IMR-90 (cell line): ENCODE results near the gene TMEM141. TPM values are rescaled to one million over a fixed set of nuclear protein-coding genes. Genes with fewer than 3 reads are reported as not detected.
"Not testable (repeated sequence)": the region's sequence is repeated elsewhere in the genome, so short reads cannot be mapped to it uniquely, and the experiment has no call there.

Experiments
- ATAC-seq: fragments of 200-7000 bp; cut with Tn5 transposase; 2 replicates; pipeline ENCODE4 v1.9.1; 2020; ENCODE audit warnings: low read depth, mild to moderate bottlenecking, moderate library complexity
- BruUV-seq: library from RNA; stranded (reverse); fragments of 400-500 nt; replicated peaks from 2 replicates; lab custom pipeline; 2021; lab: Mats Ljungman, UMichigan
- CTCF ChIA-PET: fragments of 300-600 bp; formaldehyde crosslinking; extraction: SDS; loops from one replicate; lab custom pipeline; 2021; ENCODE audit warnings: antibody characterized with exemption; lab: Yijun Ruan, JAX
- POLR2A ChIA-PET: fragments of 300-600 bp; sonication (Branson Sonifier 250); formaldehyde crosslinking; loops from one replicate; lab custom pipeline; 2022; ENCODE audit warnings: antibody characterized with exemption; ENCODE audit not compliant: unreplicated experiment; lab: Charles Lee
- DNase-seq: peaks from one replicate; pipeline ENCODE4 v3.0.0; 2013
- H2AFZ ChIP-seq: replicated peaks from 2 replicates; pipeline ENCODE3; 2013; ENCODE audit warnings: low read length, mild to moderate bottlenecking; ENCODE audit not compliant: poor library complexity
- H2AK5ac ChIP-seq: 2 replicates; pipeline ENCODE4 v1.6.1; 2013; ENCODE audit warnings: low read depth, low read length, inconsistent platforms
- H2AK9ac ChIP-seq: replicated peaks from 2 replicates; pipeline ENCODE3; 2013; ENCODE audit warnings: mild to moderate bottlenecking, low read depth, low read length, moderate library complexity; ENCODE audit not compliant: poor library complexity
- H2BK120ac ChIP-seq: 2 replicates; pipeline ENCODE4 v1.6.1; 2013; ENCODE audit warnings: low read depth, low read length, inconsistent platforms
- H2BK15ac ChIP-seq: 3 replicates; pipeline ENCODE4 v1.6.1; 2013; ENCODE audit warnings: low read depth, low read length, inconsistent platforms
- H2BK20ac ChIP-seq: 2 replicates; pipeline ENCODE4 v1.6.1; 2013; ENCODE audit warnings: low read depth, mild to moderate bottlenecking, inconsistent platforms, low read length, moderate library complexity
- H2BK5ac ChIP-seq: 2 replicates; pipeline ENCODE4 v1.6.1; 2013; ENCODE audit warnings: mild to moderate bottlenecking, low read depth, low read length, inconsistent platforms; ENCODE audit not compliant: poor library complexity, severe bottlenecking
- H3K14ac ChIP-seq: replicated peaks from 2 replicates; pipeline ENCODE4 v1.6.1; 2013; ENCODE audit warnings: low read depth, low read length, inconsistent platforms
- H3K18ac ChIP-seq: 2 replicates; pipeline ENCODE4 v1.6.1; 2013; ENCODE audit warnings: low read depth, low read length, control low read depth
- H3K23ac ChIP-seq: 2 replicates; pipeline ENCODE4 v1.6.1; 2013; ENCODE audit warnings: low read depth, low read length, inconsistent platforms
- H3K27ac ChIP-seq: 2 replicates; pipeline ENCODE4 v1.5.1; 2013; ENCODE audit warnings: mild to moderate bottlenecking, control low read depth, low read length; ENCODE audit not compliant: insufficient read depth
- H3K27me3 ChIP-seq: 2 replicates; pipeline ENCODE4 v1.6.1; 2013; ENCODE audit warnings: low read length; ENCODE audit not compliant: control insufficient read depth, insufficient read depth
- H3K36me3 ChIP-seq: 2 replicates; pipeline ENCODE4 v1.6.1; 2013; ENCODE audit warnings: low read length, mixed read lengths; ENCODE audit not compliant: control insufficient read depth, insufficient read depth
- H3K4ac ChIP-seq: 2 replicates; pipeline ENCODE4 v1.6.1; 2013; ENCODE audit warnings: low read depth, low read length, inconsistent platforms
- H3K4me1 ChIP-seq: 2 replicates; pipeline ENCODE4 v1.6.1; 2013; ENCODE audit warnings: low read length, mixed read lengths; ENCODE audit not compliant: control insufficient read depth, insufficient read depth
- H3K4me2 ChIP-seq: 2 replicates; pipeline ENCODE4 v1.6.1; 2013; ENCODE audit warnings: low read depth, mild to moderate bottlenecking, control low read depth, low read length, moderate library complexity
- H3K4me3 ChIP-seq: 2 replicates; pipeline ENCODE4 v1.5.1; 2013; ENCODE audit warnings: low read depth, mild to moderate bottlenecking, control low read depth, low read length, moderate library complexity; ENCODE audit not compliant: insufficient read depth
- H3K56ac ChIP-seq: 2 replicates; pipeline ENCODE4 v1.6.1; 2013; ENCODE audit warnings: low read length, inconsistent platforms; ENCODE audit not compliant: insufficient read depth; ENCODE audit errors: extremely low read depth
- H3K79me1 ChIP-seq, 2 experiments: 2 replicates each; pipeline ENCODE4 v1.6.1; 2013; ENCODE audit warnings: low read length in 2 of 2, inconsistent platforms in 1 of 2, low read depth in 1 of 2
- H3K9ac ChIP-seq: 2 replicates; pipeline ENCODE4 v1.6.1; 2013; ENCODE audit warnings: low read depth, low read length, control low read depth
- H3K9me1 ChIP-seq: 2 replicates; pipeline ENCODE4 v1.6.1; 2013; ENCODE audit warnings: low read length, inconsistent platforms; ENCODE audit not compliant: insufficient read depth
- H3K9me3 ChIP-seq: 2 replicates; pipeline ENCODE4 v1.6.1; 2013; ENCODE audit warnings: low read length; ENCODE audit not compliant: control insufficient read depth, insufficient read depth
- H4K20me1 ChIP-seq: 2 replicates; pipeline ENCODE4 v1.6.1; 2013; ENCODE audit warnings: low read length, inconsistent platforms; ENCODE audit not compliant: insufficient read depth
- H4K5ac ChIP-seq: 2 replicates; pipeline ENCODE4 v1.6.1; 2013; ENCODE audit warnings: mild to moderate bottlenecking, low read depth, low read length, control low read depth
- H4K8ac ChIP-seq, 2 experiments: 2 replicates each; pipeline ENCODE4 v1.6.1; 2013; ENCODE audit warnings: low read depth in 2 of 2, low read length in 2 of 2, control low read depth in 1 of 2, inconsistent platforms in 1 of 2
- H4K91ac ChIP-seq: 2 replicates; pipeline ENCODE4 v1.6.1; 2013; ENCODE audit warnings: low read depth, low read length, inconsistent platforms; ENCODE audit not compliant: insufficient read depth
- BHLHE40 ChIP-seq: fragments of 150-350 bp; IDR thresholded peaks from 2 replicates; pipeline ENCODE4 v1.6.1; 2016; ENCODE audit warnings: mild to moderate bottlenecking, low read depth, low read length
- MAZ ChIP-seq: IDR thresholded peaks from 2 replicates; pipeline ENCODE4 v1.6.1; 2012; ENCODE audit warnings: low read depth, mild to moderate bottlenecking, low read length, improper control_type of control experiment, moderate library complexity, borderline replicate concordance
- RAD21 ChIP-seq: IDR thresholded peaks from 2 replicates; pipeline ENCODE4 v1.6.1; 2012; ENCODE audit warnings: low read length, improper control_type of control experiment
- SMC3 ChIP-seq: fragments of 150-350 bp; IDR thresholded peaks from 2 replicates; pipeline ENCODE4 v1.6.1; 2016; ENCODE audit warnings: low read depth, mild to moderate bottlenecking, antibody characterized with exemption, low read length, moderate library complexity
- WGBS, 2 experiments: methylation state at CpG; one replicate each; pipeline versions ENCODE4 v1.1.5 to v1.1.7; 2013; ENCODE audit warnings: missing lambda C conversion rate in 2 of 2; ENCODE audit not compliant: insufficient read length in 1 of 2; ENCODE audit errors: extremely low coverage in 2 of 2; 5-methylcytosine and 5-hydroxymethylcytosine counted together
- dilution Hi-C: fragments of 300-500 bp; cut with HindIII; formaldehyde crosslinking; loops from one replicate; pipeline ENCODE4 v1.14.3; 2018; ENCODE audit warnings: low sequenced_read_pairs; ENCODE audit not compliant: unreplicated experiment
- in situ Hi-C: fragments of 300-500 bp; cut with MboI; formaldehyde crosslinking; loops from 3 replicates; pipeline ENCODE4 v1.14.3; 2019; ENCODE audit warnings: low sequenced_read_pairs, inconsistent platforms, mixed read lengths
- intact Hi-C: fragments of 100-400 bp; cut with micrococcal nuclease; formaldehyde crosslinking; loops from 2 replicates; pipeline ENCODE4 v1.10.0; 2022
- microRNA-seq, 2 experiments: library from miRNA; stranded (forward) in 1 of 2; unstranded in 1 of 2; fragments of 10-50 nt in 1 of 2; fragments of <30 nt in 1 of 2; gene quantifications in 1 of 2; microRNA quantifications in 1 of 2; one replicate each; pipeline versions ENCODE3 to v1.1.0; 2013 to 2020; ENCODE audit not compliant: insufficient read depth in 1 of 2, insufficient read length in 1 of 2, unreplicated experiment in 1 of 2
- polyA plus RNA-seq, 3 experiments: library from polyadenylated mRNA; depleted of rRNA; stranded (reverse); fragments of >200 nt; gene quantifications; 2 replicates each; pipeline ENCODE4 v1.2.3, GENCODE V29; 2012; ENCODE audit warnings: low replicate concordance in 1 of 3
- small RNA-seq, 5 experiments: library from RNA; depleted of rRNA; stranded (forward); fragments of <200 nt; gene quantifications; one replicate each; pipeline ENCODE3, GENCODE V24; 2012
- total RNA-seq: library from RNA; depleted of rRNA; stranded (reverse); fragments of >200 nt; gene quantifications from 2 replicates; pipeline ENCODE4 v1.2.3, GENCODE V29; 2012; rRNA removed
- TF ChIP-seq, protein P1 (sequence below): conservative IDR thresholded peaks from 2 replicates; pipeline ENCODE4 v1.5.1; 2012; ENCODE audit warnings: mild to moderate bottlenecking, low read depth, low read length, improper control_type of control experiment

Gene TMEM141
- total and polyA plus RNA-seq, 2 of the 4 experiments (the other 2 are of a cell fraction): 39.1 to 77.8 TPM

DNA sequence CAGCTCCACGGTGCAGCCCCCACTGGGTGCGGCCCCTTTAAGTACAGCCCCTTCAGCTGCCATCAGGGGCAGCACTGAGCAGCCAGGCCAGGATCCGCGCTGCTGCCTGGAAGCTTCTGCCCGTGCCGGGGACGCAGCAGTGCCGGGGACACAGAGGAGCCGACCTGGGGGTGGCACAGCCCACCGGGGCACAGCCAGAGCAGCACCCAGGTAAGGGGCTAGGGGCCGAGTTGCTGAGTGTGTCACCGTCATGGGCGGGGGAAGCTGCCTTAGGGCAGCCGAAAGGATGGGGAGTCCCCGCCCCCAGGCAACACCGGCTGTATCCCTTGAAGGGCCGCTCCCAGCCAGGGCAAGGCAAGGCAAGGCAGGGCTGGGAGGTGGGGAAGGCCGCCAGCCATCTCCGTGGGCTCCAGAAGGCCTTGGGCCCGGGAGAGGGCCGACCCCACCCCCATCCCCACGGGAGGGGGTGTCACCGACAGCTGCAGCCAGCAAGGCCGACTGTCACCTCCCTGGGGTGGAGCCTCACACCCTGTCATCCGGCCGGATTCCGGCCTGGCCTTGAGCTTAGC lies 51.3 kb downstream of the TMEM141 start, which contains the start of gene AJM1:
Gene AJM1 (plus strand): TSS at position 99 of the 569 bp plus-strand sequence. CDS start 1,937 bp downstream, outside the sequence.
- Histone ChIP-seq H3K4ac (peak within 1 kb of the TSS; percentile 15; the same call in 1 of the 2 replicates), H2BK120ac (0 out of 2 replicates have a peak within 1 kb of the TSS, but pooled peaks have one; percentile 1), H2AFZ (peak within 1 kb of the TSS; percentile 93), H3K9ac (0 out of 2 replicates have a peak within 1 kb of the TSS, but pooled peaks have one; percentile 25), H3K27me3 (peaks cover 22% of the 10 kb centered on the region), H3K4me2 (peak within 1 kb of the TSS; percentile 83), H3K14ac (peak within 1 kb of the TSS; percentile 32), H3K4me3 (peak within 1 kb of the TSS; percentile 45), H4K8ac (peak within 1 kb of the TSS in 1 of 2 experiments; percentile 17; a peak in 2 of 4 replicates), H3K36me3 (peaks cover 11% of the 10 kb centered on the region), H3K4me1 (peaks cover 11% of the 10 kb centered on the region), H4K20me1 (peaks cover 25% of the 10 kb centered on the region), H2AK5ac (peak within 1 kb of the TSS; percentile 50; the same call in 1 of the 2 replicates), H2AK9ac (peak within 1 kb of the TSS; percentile 70)
- H3K27ac ChIP-seq, H2BK20ac ChIP-seq, H3K56ac ChIP-seq, H3K9me1 ChIP-seq, H4K5ac ChIP-seq, H4K91ac ChIP-seq, in situ Hi-C loops, H3K23ac ChIP-seq, dilution Hi-C loops, H2BK15ac ChIP-seq, H3K79me1 ChIP-seq, BruUV-seq, H3K18ac ChIP-seq, intact Hi-C loops, H2BK5ac ChIP-seq, H3K9me3 ChIP-seq: not testable (repeated sequence)
- TF ChIP-seq BHLHE40 (peak; percentile 70; the same call in 1 of the 2 replicates), SMC3 (peak; percentile 30; the same call in 1 of the 2 replicates), RAD21 (peak; percentile 47), MAZ (peak; percentile 88)
- TF ChIP-seq, protein P1, sequence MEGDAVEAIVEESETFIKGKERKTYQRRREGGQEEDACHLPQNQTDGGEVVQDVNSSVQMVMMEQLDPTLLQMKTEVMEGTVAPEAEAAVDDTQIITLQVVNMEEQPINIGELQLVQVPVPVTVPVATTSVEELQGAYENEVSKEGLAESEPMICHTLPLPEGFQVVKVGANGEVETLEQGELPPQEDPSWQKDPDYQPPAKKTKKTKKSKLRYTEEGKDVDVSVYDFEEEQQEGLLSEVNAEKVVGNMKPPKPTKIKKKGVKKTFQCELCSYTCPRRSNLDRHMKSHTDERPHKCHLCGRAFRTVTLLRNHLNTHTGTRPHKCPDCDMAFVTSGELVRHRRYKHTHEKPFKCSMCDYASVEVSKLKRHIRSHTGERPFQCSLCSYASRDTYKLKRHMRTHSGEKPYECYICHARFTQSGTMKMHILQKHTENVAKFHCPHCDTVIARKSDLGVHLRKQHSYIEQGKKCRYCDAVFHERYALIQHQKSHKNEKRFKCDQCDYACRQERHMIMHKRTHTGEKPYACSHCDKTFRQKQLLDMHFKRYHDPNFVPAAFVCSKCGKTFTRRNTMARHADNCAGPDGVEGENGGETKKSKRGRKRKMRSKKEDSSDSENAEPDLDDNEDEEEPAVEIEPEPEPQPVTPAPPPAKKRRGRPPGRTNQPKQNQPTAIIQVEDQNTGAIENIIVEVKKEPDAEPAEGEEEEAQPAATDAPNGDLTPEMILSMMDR: peak; percentile 82
- peak; percentile 65 for DNase-seq
- CTCF ChIA-PET: interaction anchor here (0.7 to 1.3 kb wide), 3 partner anchors 15 to 187 kb away, joined by 3 to 4 read pairs (median 3); no protein-coding TSS in a partner anchor
- 0% methylated on average over 7 of the region's 27 CpGs; no CpG with 5 or more reads in 1 of the 2 experiments for WGBS, 2 experiments
- POLR2A ChIA-PET: interaction anchor here (0.6 kb wide), 1 partner anchor 433 kb away, joined by 4 read pairs; no protein-coding TSS in a partner anchor
- peak; percentile 78 for ATAC-seq

Small RNAs within 50 kb of the gene (microRNA-seq; reads per million reads assigned to microRNA genes)
- gene AL355987.2 (ENCODE audit: insufficient read depth, insufficient read length) (not detected), gene ATP6V1G1P3 (ENCODE audit: insufficient read depth, insufficient read length) (not detected), gene MIR4292 (ENCODE audit: insufficient read depth in 1 of 2, insufficient read length in 1 of 2, unreplicated experiment in 1 of 2) (0 reads per million in 2 experiments), gene MIR6722 (ENCODE audit: insufficient read depth in 1 of 2, insufficient read length in 1 of 2, unreplicated experiment in 1 of 2) (0 reads per million in 2 experiments)

Small RNAs within 50 kb of the gene (small RNA-seq; reads per million reads assigned to genes)
- 0 reads per million in 5 experiments for gene AL355987.2
- 0 reads per million in 5 experiments for gene ATP6V1G1P3
- 0 reads per million in 5 experiments for gene MIR4292
- 0 reads per million in 5 experiments for gene MIR6722

Other genes starting within 250 kb of the TMEM141 start
- 1.8 and 2.5 TPM in 2 replicates for gene NOTCH1, start 245.3 kb upstream of the TMEM141 start, total RNA-seq
- gene NOTCH1, start 245.3 kb upstream of the TMEM141 start, polyA plus RNA-seq (2012; rRNA removed): 6.0 and 6.9 TPM in 2 replicates
- 1.4 and 2.2 TPM in 2 replicates for gene EGFL7, start 128.4 kb upstream of the TMEM141 start, total RNA-seq
- gene EGFL7, start 128.4 kb upstream of the TMEM141 start, polyA plus RNA-seq (2012; rRNA removed): 10.4 and 16.4 TPM in 2 replicates
- 16.1 and 18.9 TPM in 2 replicates for gene AGPAT2, start 103.9 kb upstream of the TMEM141 start, total RNA-seq
- gene AGPAT2, start 103.9 kb upstream of the TMEM141 start, polyA plus RNA-seq (2012; rRNA removed): 37.2 and 39.5 TPM in 2 replicates
- gene DIPK1B, start 78.8 kb upstream of the TMEM141 start, total RNA-seq: 3.1 and 3.4 TPM in 2 replicates
- 7.1 and 8.5 TPM in 2 replicates for gene DIPK1B, start 78.8 kb upstream of the TMEM141 start, polyA plus RNA-seq (2012; rRNA removed)
- gene LCN10, start 48.4 kb upstream of the TMEM141 start, total RNA-seq: not detected in 2 replicates
- gene LCN10, start 48.4 kb upstream of the TMEM141 start, polyA plus RNA-seq (2012; rRNA removed): not detected in 2 replicates
- gene LCN6, start 42.8 kb upstream of the TMEM141 start, total RNA-seq: not detected in 2 replicates
- gene LCN6, start 42.8 kb upstream of the TMEM141 start, polyA plus RNA-seq (2012; rRNA removed): not detected in 2 replicates
- not detected in 2 replicates for gene LCN8, start 33.1 kb upstream of the TMEM141 start, total RNA-seq
- not detected in 2 replicates for gene LCN8, start 33.1 kb upstream of the TMEM141 start, polyA plus RNA-seq (2012; rRNA removed)
- not detected in 2 replicates for gene LCN15, start 26.8 kb upstream of the TMEM141 start, total RNA-seq
- gene LCN15, start 26.8 kb upstream of the TMEM141 start, polyA plus RNA-seq (2012; rRNA removed): not detected in 2 replicates
- under 0.01 TPM in 1 of 2 replicates, not detected in the other for gene CCDC183, start 5.0 kb downstream of the TMEM141 start, total RNA-seq
- gene CCDC183, start 5.0 kb downstream of the TMEM141 start, polyA plus RNA-seq (2012; rRNA removed): 0.29 and 0.44 TPM in 2 replicates
- 43.9 and 47.5 TPM in 2 replicates for gene RABL6, start 16.6 kb downstream of the TMEM141 start, total RNA-seq
- gene RABL6, start 16.6 kb downstream of the TMEM141 start, polyA plus RNA-seq (2012; rRNA removed): 37.1 and 40.4 TPM in 2 replicates
- 0.18 and 0.28 TPM in 2 replicates for gene AJM1, start 51.1 kb downstream of the TMEM141 start, total RNA-seq
- gene AJM1, start 51.1 kb downstream of the TMEM141 start, polyA plus RNA-seq (2012; rRNA removed): 1.5 and 1.9 TPM in 2 replicates
- 70.3 and 79.8 TPM in 2 replicates for gene PHPT1, start 58.1 kb downstream of the TMEM141 start, total RNA-seq
- 214 and 338 TPM in 2 replicates for gene PHPT1, start 58.1 kb downstream of the TMEM141 start, polyA plus RNA-seq (2012; rRNA removed)
- gene MAMDC4, start 61.0 kb downstream of the TMEM141 start, total RNA-seq: 0.18 and 0.28 TPM in 2 replicates
- 3.5 and 5.0 TPM in 2 replicates for gene MAMDC4, start 61.0 kb downstream of the TMEM141 start, polyA plus RNA-seq (2012; rRNA removed)
- 279 and 538 TPM in 2 replicates for gene EDF1, start 75.0 kb downstream of the TMEM141 start, total RNA-seq
- 701 and 703 TPM in 2 replicates for gene EDF1, start 75.0 kb downstream of the TMEM141 start, polyA plus RNA-seq (2012; rRNA removed)
- 5.8 and 6.6 TPM in 2 replicates for gene TRAF2, start 95.2 kb downstream of the TMEM141 start, total RNA-seq
- gene TRAF2, start 95.2 kb downstream of the TMEM141 start, polyA plus RNA-seq (2012; rRNA removed): 12.0 and 12.9 TPM in 2 replicates
- gene FBXW5, start 153.4 kb downstream of the TMEM141 start, total RNA-seq: 65.1 and 72.2 TPM in 2 replicates
- 80.2 and 95.4 TPM in 2 replicates for gene FBXW5, start 153.4 kb downstream of the TMEM141 start, polyA plus RNA-seq (2012; rRNA removed)
- not detected in 2 replicates for gene C8G, start 153.9 kb downstream of the TMEM141 start, total RNA-seq
- 0.37 and 0.80 TPM in 2 replicates for gene C8G, start 153.9 kb downstream of the TMEM141 start, polyA plus RNA-seq (2012; rRNA removed)
- gene LCN12, start 160.9 kb downstream of the TMEM141 start, total RNA-seq: not detected in 2 replicates
- gene LCN12, start 160.9 kb downstream of the TMEM141 start, polyA plus RNA-seq (2012; rRNA removed): 0.12 TPM in 1 of 2 replicates, not detected in the other
- gene PTGDS, start 186.2 kb downstream of the TMEM141 start, total RNA-seq: not detected in 2 replicates
- 0.87 and 1.2 TPM in 2 replicates for gene PTGDS, start 186.2 kb downstream of the TMEM141 start, polyA plus RNA-seq (2012; rRNA removed)
- not detected in 2 replicates for gene LCNL1, start 191.6 kb downstream of the TMEM141 start, total RNA-seq
- gene LCNL1, start 191.6 kb downstream of the TMEM141 start, polyA plus RNA-seq (2012; rRNA removed): 0.13 and 0.15 TPM in 2 replicates
- gene PAXX, start 201.1 kb downstream of the TMEM141 start, total RNA-seq: 4.4 and 5.7 TPM in 2 replicates
- 24.6 and 30.2 TPM in 2 replicates for gene PAXX, start 201.1 kb downstream of the TMEM141 start, polyA plus RNA-seq (2012; rRNA removed)
- gene CLIC3, start 205.2 kb downstream of the TMEM141 start, total RNA-seq: 0.18 and 0.28 TPM in 2 replicates
- 1.7 and 2.1 TPM in 2 replicates for gene CLIC3, start 205.2 kb downstream of the TMEM141 start, polyA plus RNA-seq (2012; rRNA removed)
- gene ABCA2, start 236.9 kb downstream of the TMEM141 start, total RNA-seq: 3.8 and 4.4 TPM in 2 replicates
- gene ABCA2, start 236.9 kb downstream of the TMEM141 start, polyA plus RNA-seq (2012; rRNA removed): 46.0 and 52.3 TPM in 2 replicates
- gene FUT7, start 240.7 kb downstream of the TMEM141 start, total RNA-seq: not detected in 2 replicates
- gene FUT7, start 240.7 kb downstream of the TMEM141 start, polyA plus RNA-seq (2012; rRNA removed): not detected in 2 replicates